Liver (tissue), 9 donors: ENCODE measurements around the gene PRKD1. TPM values are rescaled to one million over a fixed set of nuclear protein-coding genes. Genes with fewer than 3 reads are reported as not detected.

Experiments used
- DNase-seq: peaks from one replicate; pipeline ENCODE4 v3.0.0-alpha.2; 2017; ENCODE audit warnings: low spot score
- H3K27ac ChIP-seq, 2 donors: one replicate each; pipeline ENCODE4 v1.7.0; 2013; ENCODE audit warnings: inconsistent platforms in 2 of 2, low read length in 2 of 2, control low read depth in 1 of 2, low read depth in 1 of 2, mild to moderate bottlenecking in 1 of 2
- H3K27me3 ChIP-seq, 4 donors: one replicate each; pipeline versions ENCODE4 v1.6.1 to v1.7.0; 2013; ENCODE audit warnings: low read length in 3 of 4, inconsistent platforms in 1 of 4, mild to moderate bottlenecking in 1 of 4, moderate library complexity in 1 of 4; ENCODE audit not compliant: control insufficient read depth in 4 of 4, insufficient read depth in 4 of 4
- H3K36me3 ChIP-seq, 4 donors: one replicate each; pipeline versions ENCODE4 v1.6.1 to v1.7.0; 2013; ENCODE audit warnings: low read length in 3 of 4, mild to moderate bottlenecking in 3 of 4, low read depth in 1 of 4, moderate library complexity in 1 of 4; ENCODE audit not compliant: control insufficient read depth in 4 of 4, insufficient read depth in 3 of 4
- H3K4me1 ChIP-seq, 4 donors: one replicate each; pipeline versions ENCODE4 v1.6.1 to v1.7.0; 2013; ENCODE audit warnings: low read length in 3 of 4, mild to moderate bottlenecking in 3 of 4, moderate library complexity in 1 of 4; ENCODE audit not compliant: control insufficient read depth in 4 of 4, insufficient read depth in 4 of 4
- H3K4me3 ChIP-seq, 3 donors: one replicate each; pipeline versions ENCODE4 v1.6.1 to v1.7.0; 2013; ENCODE audit warnings: low read length in 3 of 3, control low read depth in 1 of 3, low read depth in 1 of 3, mild to moderate bottlenecking in 1 of 3
- H3K9ac ChIP-seq, 2 donors: one replicate each; pipeline ENCODE4 v1.7.0; 2013; ENCODE audit warnings: low read length in 2 of 2, mild to moderate bottlenecking in 2 of 2, moderate library complexity in 2 of 2, control low read depth in 1 of 2, low read depth in 1 of 2
- H3K9me3 ChIP-seq, 4 donors: one replicate each; pipeline versions ENCODE4 v1.6.1 to v1.7.0; 2013; ENCODE audit warnings: low read length in 3 of 4; ENCODE audit not compliant: control insufficient read depth in 4 of 4
- ATF3 ChIP-seq: IDR thresholded peaks from 2 replicates; pipeline ENCODE4 v1.6.1; 2016; ENCODE audit warnings: antibody characterized with exemption
- CTCF ChIP-seq: fragments of 150-350 bp; IDR thresholded peaks from 2 replicates; pipeline ENCODE4 v1.5.1; 2017; ENCODE audit warnings: improper control_type of control experiment, low read depth, low read length; ENCODE audit not compliant: missing input control
- EGR1 ChIP-seq, 2 donors: IDR thresholded peaks; 2 replicates each; pipeline ENCODE4 v1.6.1; 2016 to 2018; ENCODE audit warnings: antibody characterized with exemption in 2 of 2, low read depth in 2 of 2
- FOXA1 ChIP-seq: IDR thresholded peaks from 2 replicates; pipeline ENCODE4 v1.6.1; 2016; ENCODE audit warnings: antibody characterized with exemption
- FOXA2 ChIP-seq: IDR thresholded peaks from 2 replicates; pipeline ENCODE4 v1.6.1; 2016; ENCODE audit warnings: antibody characterized with exemption
- GABPA ChIP-seq, 2 donors: IDR thresholded peaks in 1 of 2; conservative IDR thresholded peaks in 1 of 2; 2 replicates each; pipeline ENCODE4 v1.6.1; 2016; ENCODE audit warnings: antibody characterized with exemption in 2 of 2, mild to moderate bottlenecking in 1 of 2, moderate library complexity in 1 of 2
- HNF4A ChIP-seq, 2 donors: conservative IDR thresholded peaks; 2 replicates each; pipeline ENCODE4 v1.6.1; 2016; ENCODE audit warnings: antibody characterized with exemption in 2 of 2, mild to moderate bottlenecking in 2 of 2
- HNF4G ChIP-seq: IDR thresholded peaks from 2 replicates; pipeline ENCODE4 v1.6.1; 2016; ENCODE audit warnings: antibody characterized with exemption
- JUND ChIP-seq, 2 donors: IDR thresholded peaks; 2 replicates each; pipeline ENCODE4 v1.6.1; 2016; ENCODE audit warnings: antibody characterized with exemption in 2 of 2
- NR2F2 ChIP-seq: IDR thresholded peaks from 2 replicates; pipeline ENCODE4 v1.6.1; 2016; ENCODE audit warnings: antibody characterized with exemption
- REST ChIP-seq: IDR thresholded peaks from 2 replicates; pipeline ENCODE4 v1.6.1; 2016; ENCODE audit warnings: antibody characterized with exemption, mild to moderate bottlenecking
- RXRA ChIP-seq, 2 donors: IDR thresholded peaks; 2 replicates each; pipeline ENCODE4 v1.6.1; 2017 to 2018; ENCODE audit warnings: antibody characterized with exemption in 2 of 2, mild to moderate bottlenecking in 1 of 2
- SP1 ChIP-seq: IDR thresholded peaks from 2 replicates; pipeline ENCODE4 v1.6.1; 2018; ENCODE audit warnings: antibody characterized with exemption, mild to moderate bottlenecking
- TAF1 ChIP-seq: conservative IDR thresholded peaks from 2 replicates; pipeline ENCODE4 v1.6.1; 2016; ENCODE audit warnings: antibody characterized with exemption, mild to moderate bottlenecking
- YY1 ChIP-seq: IDR thresholded peaks from 2 replicates; pipeline ENCODE4 v1.6.1; 2016; ENCODE audit warnings: antibody characterized with exemption, mild to moderate bottlenecking
- ZBTB33 ChIP-seq: IDR thresholded peaks from 2 replicates; pipeline ENCODE4 v1.6.1; 2016; ENCODE audit warnings: antibody characterized with exemption
- WGBS: extraction: QIAGEN DNeasy Blood & Tissue Kit; methylation state at CpG from one replicate; pipeline ENCODE4 v1.1.7; 2013; 5-methylcytosine and 5-hydroxymethylcytosine counted together
- polyA plus RNA-seq, 2 donors: library from polyadenylated mRNA; stranded (reverse) in 1 of 2; unstranded in 1 of 2; fragments of 200-250 nt in 1 of 2; fragments of >200 nt in 1 of 2; fragmentation: Nextera tagmentation in 1 of 2; extraction: Ambion mirVana in 1 of 2; gene quantifications; one replicate each; pipeline versions ENCODE4 v1.2.1 to v1.2.3, GENCODE V29; 2013 to 2015
- total RNA-seq, 2 donors: library from RNA; depleted of rRNA; stranded (reverse); fragments of >200 nt; gene quantifications; one replicate each; pipeline ENCODE4 v1.2.3, GENCODE V29; 2014
- donor health status: healthy.
- donor health status: healthy.
- donor health status: healthy.
- donor health status: healthy.
- donor health status: healthy.

Gene PRKD1
- total and polyA plus RNA-seq, 4 donors: 0.85 to 5.0 (median 0.99) TPM

- H3K4me3 ChIP-seq: no peak overlapping the region
- DNase-seq: no peak
- H3K27ac ChIP-seq: no peak overlapping the region
- H3K36me3 ChIP-seq: no peaks in the 10 kb centered on the region
- TF ChIP-seq ZBTB33: no peak
- no peak for TF ChIP-seq HNF4G
- TF ChIP-seq REST: no peak
- no peak for TF ChIP-seq FOXA2
- TF ChIP-seq FOXA1: no peak
- no peak for TF ChIP-seq NR2F2
- no peak for TF ChIP-seq YY1
- TF ChIP-seq GABPA (IDR thresholded peaks at IDR 0.05 in 1 of 2, conservative IDR thresholded peaks at IDR 0.05 in 1 of 2): no peak
- TF ChIP-seq TAF1: no peak
- H3K4me1 ChIP-seq: no peaks in the 10 kb centered on the region
- no peaks in the 10 kb centered on the region for H3K27me3 ChIP-seq
- no peaks in the 10 kb centered on the region for H3K9me3 ChIP-seq
- H3K9ac ChIP-seq: no peak overlapping the region
- WGBS: 88% methylated on average over 3 of the region's 3 CpGs
These were observed 373.3 kb downstream of the PRKD1 start for GRCh38 chr14:29554335-29554734.

- Histone ChIP-seq H3K27me3 (no peaks in the 10 kb centered on the region), H3K27ac (no peak overlapping the region), H3K36me3 (no peaks in the 10 kb centered on the region), H3K4me3 (no peak overlapping the region), H3K9ac (no peak overlapping the region), H3K9me3 (no peaks in the 10 kb centered on the region), H3K4me1 (no peaks in the 10 kb centered on the region)
- 70% methylated on average over 4 of the region's 4 CpGs for WGBS
- no peak for DNase-seq
- TF ChIP-seq CTCF (no peak), RXRA (IDR thresholded peaks at IDR 0.05) (no peak), GABPA (IDR thresholded peaks at IDR 0.05 in 1 of 2, conservative IDR thresholded peaks at IDR 0.05 in 1 of 2) (no peak), FOXA2 (no peak), JUND (IDR thresholded peaks at IDR 0.05) (no peak), HNF4G (no peak), SP1 (no peak), EGR1 (IDR thresholded peaks at IDR 0.05; ENCODE audit: low read depth in 2 of 2) (no peak), HNF4A (conservative IDR thresholded peaks at IDR 0.05) (no peak), YY1 (no peak), ATF3 (no peak)
These were observed 374.2 kb downstream of the PRKD1 start for GRCh38 chr14:29553427-29553826.
